ENCODE results near the gene TLL1. TPM values are rescaled to one million over a fixed set of nuclear protein-coding genes. Genes with fewer than 3 reads are reported as not detected.

TLL1 gene
- total RNA-seq, 1 donor from 2014 or later, result 39.7 TPM

- peaks cover 5% of the 10 kb centered on the region for H3K9me3 Mint-ChIP-seq (ENCODE audit: unreplicated experiment)
- H3K27me3 Mint-ChIP-seq (ENCODE audit: unreplicated experiment), result no peaks in the 10 kb centered on the region
- H3K27ac Mint-ChIP-seq (ENCODE audit: unreplicated experiment), result no peak overlapping the region
- H3K4me1 Mint-ChIP-seq (ENCODE audit: unreplicated experiment), result peaks cover 15% of the 10 kb centered on the region
- H3K36me3 Mint-ChIP-seq (ENCODE audit: unreplicated experiment), result peaks cover 7% of the 10 kb centered on the region
- no peak overlapping the region for H3K4me3 Mint-ChIP-seq (ENCODE audit: unreplicated experiment)
- TF ChIP-seq, protein P1, sequence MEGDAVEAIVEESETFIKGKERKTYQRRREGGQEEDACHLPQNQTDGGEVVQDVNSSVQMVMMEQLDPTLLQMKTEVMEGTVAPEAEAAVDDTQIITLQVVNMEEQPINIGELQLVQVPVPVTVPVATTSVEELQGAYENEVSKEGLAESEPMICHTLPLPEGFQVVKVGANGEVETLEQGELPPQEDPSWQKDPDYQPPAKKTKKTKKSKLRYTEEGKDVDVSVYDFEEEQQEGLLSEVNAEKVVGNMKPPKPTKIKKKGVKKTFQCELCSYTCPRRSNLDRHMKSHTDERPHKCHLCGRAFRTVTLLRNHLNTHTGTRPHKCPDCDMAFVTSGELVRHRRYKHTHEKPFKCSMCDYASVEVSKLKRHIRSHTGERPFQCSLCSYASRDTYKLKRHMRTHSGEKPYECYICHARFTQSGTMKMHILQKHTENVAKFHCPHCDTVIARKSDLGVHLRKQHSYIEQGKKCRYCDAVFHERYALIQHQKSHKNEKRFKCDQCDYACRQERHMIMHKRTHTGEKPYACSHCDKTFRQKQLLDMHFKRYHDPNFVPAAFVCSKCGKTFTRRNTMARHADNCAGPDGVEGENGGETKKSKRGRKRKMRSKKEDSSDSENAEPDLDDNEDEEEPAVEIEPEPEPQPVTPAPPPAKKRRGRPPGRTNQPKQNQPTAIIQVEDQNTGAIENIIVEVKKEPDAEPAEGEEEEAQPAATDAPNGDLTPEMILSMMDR (IDR thresholded peaks at IDR 0.05), result no peak
- no peak for DNase-seq (ENCODE audit: extremely low spot score, unreplicated experiment)
Observed at GRCh38 chr4:166034965-166035364, 161.9 kb downstream of the TLL1 start.

- DNase-seq (ENCODE audit: extremely low spot score, unreplicated experiment), result no peak
- no peak overlapping the region for H3K27ac Mint-ChIP-seq (ENCODE audit: unreplicated experiment)
- no peaks in the 10 kb centered on the region for H3K27me3 Mint-ChIP-seq (ENCODE audit: unreplicated experiment)
- H3K9me3 Mint-ChIP-seq (ENCODE audit: unreplicated experiment), result no peaks in the 10 kb centered on the region
- H3K4me1 Mint-ChIP-seq (ENCODE audit: unreplicated experiment), result peaks cover 15% of the 10 kb centered on the region
- peaks cover 8% of the 10 kb centered on the region for H3K36me3 Mint-ChIP-seq (ENCODE audit: unreplicated experiment)
- TF ChIP-seq, protein P1 (IDR thresholded peaks at IDR 0.05), result no peak
- no peak overlapping the region for H3K4me3 Mint-ChIP-seq (ENCODE audit: unreplicated experiment)
Observed at GRCh38 chr4:166039822-166040221, 166.8 kb downstream of the TLL1 start.

DNA sequence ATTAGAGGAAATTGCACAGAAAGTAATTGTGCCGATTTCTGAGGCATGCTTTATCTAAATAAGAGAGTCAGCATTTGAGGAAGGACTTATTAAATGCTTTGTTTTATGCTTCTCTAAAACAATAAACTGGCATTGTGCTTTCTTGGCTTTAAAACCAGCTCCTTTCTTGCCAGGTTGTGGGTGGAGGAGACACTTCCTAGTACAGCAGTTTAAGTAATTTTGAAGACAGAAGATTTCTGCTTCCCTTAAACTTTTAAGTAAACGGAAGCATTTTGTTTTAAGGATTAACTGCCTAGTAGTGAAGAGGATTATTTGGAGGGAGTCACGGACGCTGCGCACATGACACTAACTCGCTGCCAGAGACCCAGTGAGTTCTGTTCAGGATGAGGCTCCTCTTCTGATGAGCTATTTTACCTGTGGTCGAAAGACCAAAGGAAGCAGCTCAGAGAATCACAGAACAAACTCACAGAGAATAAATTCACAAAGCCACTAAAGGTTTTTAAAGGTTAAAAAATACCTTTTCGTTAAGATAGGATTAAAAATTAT, 169.5 kb downstream of the TLL1 start:
- TF ChIP-seq, protein P1 (IDR thresholded peaks at IDR 0.05), result no peak
- no peak overlapping the region for H3K27ac Mint-ChIP-seq (ENCODE audit: unreplicated experiment)
- no peaks in the 10 kb centered on the region for H3K9me3 Mint-ChIP-seq (ENCODE audit: unreplicated experiment)
- H3K4me1 Mint-ChIP-seq (ENCODE audit: unreplicated experiment), result peaks cover 12% of the 10 kb centered on the region
- peaks cover 8% of the 10 kb centered on the region for H3K36me3 Mint-ChIP-seq (ENCODE audit: unreplicated experiment)
- DNase-seq (ENCODE audit: extremely low spot score, unreplicated experiment), result no peak
- no peak overlapping the region for H3K4me3 Mint-ChIP-seq (ENCODE audit: unreplicated experiment)
- H3K27me3 Mint-ChIP-seq (ENCODE audit: unreplicated experiment), result no peaks in the 10 kb centered on the region

- DNase-seq (ENCODE audit: extremely low spot score, unreplicated experiment), result no peak
- no peak overlapping the region for H3K4me3 Mint-ChIP-seq (ENCODE audit: unreplicated experiment)
- H3K27me3 Mint-ChIP-seq (ENCODE audit: unreplicated experiment), result no peaks in the 10 kb centered on the region
- no peak overlapping the region for H3K27ac Mint-ChIP-seq (ENCODE audit: unreplicated experiment)
- no peaks in the 10 kb centered on the region for H3K9me3 Mint-ChIP-seq (ENCODE audit: unreplicated experiment)
- TF ChIP-seq, protein P1 (IDR thresholded peaks at IDR 0.05), result no peak
- H3K36me3 Mint-ChIP-seq (ENCODE audit: unreplicated experiment), result peaks cover 12% of the 10 kb centered on the region
- peaks cover under 1% of the 10 kb centered on the region for H3K4me1 Mint-ChIP-seq (ENCODE audit: unreplicated experiment)
Observed at GRCh38 chr4:166043801-166044200, 170.8 kb downstream of the TLL1 start.

DNA sequence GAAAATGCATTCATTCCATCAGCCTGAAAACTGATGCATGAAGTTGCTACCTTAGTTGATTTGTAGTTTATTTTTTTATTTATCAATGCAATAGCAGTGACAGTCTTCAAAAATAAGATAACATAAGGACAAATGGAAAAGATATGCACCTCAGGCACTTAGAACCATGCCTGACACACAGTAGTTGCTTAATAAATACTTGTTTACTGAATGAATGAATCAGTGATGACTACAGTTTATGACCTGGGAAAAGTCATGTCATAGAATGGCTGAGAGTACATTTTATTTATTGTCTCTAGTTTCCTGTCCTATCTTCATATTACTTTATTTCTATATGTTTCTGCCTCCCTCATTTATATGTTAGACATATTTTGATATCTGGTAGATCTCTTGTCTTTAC, 171.8 kb downstream of the TLL1 start:
- Mint-ChIP-seq H3K36me3 (ENCODE audit: unreplicated experiment) (peaks cover 12% of the 10 kb centered on the region), H3K9me3 (ENCODE audit: unreplicated experiment) (no peaks in the 10 kb centered on the region), H3K4me1 (ENCODE audit: unreplicated experiment) (no peaks in the 10 kb centered on the region), H3K27ac (ENCODE audit: unreplicated experiment) (no peak overlapping the region), H3K4me3 (ENCODE audit: unreplicated experiment) (no peak overlapping the region), H3K27me3 (ENCODE audit: unreplicated experiment) (no peaks in the 10 kb centered on the region)
- no peak for DNase-seq (ENCODE audit: extremely low spot score, unreplicated experiment)
- TF ChIP-seq, protein P1 (IDR thresholded peaks at IDR 0.05), result no peak

Data from osteocyte (in vitro differentiated cells).